Measurements from ENCODE around the gene CYP27A1. TPM values are rescaled to one million over a fixed set of nuclear protein-coding genes. Genes with fewer than 3 reads are reported as not detected.

The CYP27A1 gene
- total and polyA plus RNA-seq, 2 donors from 2014 or later: 18.5 to 43.3 TPM

DNA sequence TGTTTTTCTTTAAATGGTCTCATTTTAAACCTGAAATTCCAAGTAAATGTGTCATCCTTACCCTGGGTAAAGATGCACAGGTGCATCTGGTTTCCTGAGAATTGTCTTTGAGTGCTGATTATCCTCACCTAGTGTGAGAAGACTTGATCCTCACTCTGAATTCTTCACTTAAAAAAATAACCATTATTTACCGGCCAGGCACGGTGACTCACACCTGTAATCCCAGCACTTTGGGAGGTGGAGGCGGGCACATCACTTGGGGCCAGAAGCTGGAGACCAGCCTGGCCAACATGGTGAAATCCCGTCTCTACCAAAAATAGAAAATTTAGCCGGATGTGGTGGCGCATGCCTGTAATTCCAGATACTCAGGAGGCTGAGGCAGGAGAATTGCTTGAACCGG is 67.8 kb downstream of the CYP27A1 start:
- FAIRE-seq: no peak
- Histone ChIP-seq H3K4me3 (ENCODE audit: low read length in 3 of 3) (no peak overlapping the region), H3K9me3 (ENCODE audit: control insufficient read depth in 2 of 3, insufficient read depth in 1 of 3, low read length in 3 of 3) (no peaks in the 10 kb centered on the region), H3K27ac (ENCODE audit: low read depth in 2 of 2, low read length in 2 of 2) (no peak overlapping the region), H3K4me1 (ENCODE audit: control insufficient read depth in 2 of 3, insufficient read depth in 2 of 3, low read depth in 1 of 3, low read length in 3 of 3) (no peaks in the 10 kb centered on the region), H3K27me3 (ENCODE audit: control insufficient read depth, insufficient read depth, low read length) (peaks cover 9% of the 10 kb centered on the region), H3K9ac (ENCODE audit: low read length in 3 of 3) (no peak overlapping the region), H3K36me3 (ENCODE audit: control insufficient read depth in 2 of 3, insufficient read depth in 3 of 3, low read length in 3 of 3) (no peaks in the 10 kb centered on the region)
- TF ChIP-seq, protein P1, sequence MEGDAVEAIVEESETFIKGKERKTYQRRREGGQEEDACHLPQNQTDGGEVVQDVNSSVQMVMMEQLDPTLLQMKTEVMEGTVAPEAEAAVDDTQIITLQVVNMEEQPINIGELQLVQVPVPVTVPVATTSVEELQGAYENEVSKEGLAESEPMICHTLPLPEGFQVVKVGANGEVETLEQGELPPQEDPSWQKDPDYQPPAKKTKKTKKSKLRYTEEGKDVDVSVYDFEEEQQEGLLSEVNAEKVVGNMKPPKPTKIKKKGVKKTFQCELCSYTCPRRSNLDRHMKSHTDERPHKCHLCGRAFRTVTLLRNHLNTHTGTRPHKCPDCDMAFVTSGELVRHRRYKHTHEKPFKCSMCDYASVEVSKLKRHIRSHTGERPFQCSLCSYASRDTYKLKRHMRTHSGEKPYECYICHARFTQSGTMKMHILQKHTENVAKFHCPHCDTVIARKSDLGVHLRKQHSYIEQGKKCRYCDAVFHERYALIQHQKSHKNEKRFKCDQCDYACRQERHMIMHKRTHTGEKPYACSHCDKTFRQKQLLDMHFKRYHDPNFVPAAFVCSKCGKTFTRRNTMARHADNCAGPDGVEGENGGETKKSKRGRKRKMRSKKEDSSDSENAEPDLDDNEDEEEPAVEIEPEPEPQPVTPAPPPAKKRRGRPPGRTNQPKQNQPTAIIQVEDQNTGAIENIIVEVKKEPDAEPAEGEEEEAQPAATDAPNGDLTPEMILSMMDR (IDR thresholded peaks at IDR 0.05; ENCODE audit: borderline replicate concordance, extremely low read depth, insufficient read depth): no peak
- intact Hi-C loops (cut with DNase I): no loop called here
- DNase-seq: no peak

DNA sequence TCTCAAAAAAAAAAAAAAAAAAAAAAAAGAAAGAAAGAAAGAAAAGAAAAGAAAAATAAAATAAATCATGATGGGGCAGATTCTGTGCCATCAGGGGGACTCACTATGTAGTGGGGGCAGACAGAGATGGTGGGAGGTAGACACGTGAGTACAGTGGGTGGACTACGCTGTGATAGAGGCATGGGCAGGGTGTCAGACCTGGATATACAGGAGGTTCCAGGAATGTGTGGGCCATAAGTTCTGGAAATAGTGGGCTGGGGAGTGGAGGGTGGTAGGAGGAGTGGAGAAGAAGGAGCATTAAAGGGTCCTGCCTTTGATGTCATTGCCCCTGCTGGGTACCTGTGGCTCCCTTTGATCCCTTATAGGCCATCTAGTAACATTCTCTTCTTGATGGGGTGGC is 68.8 kb downstream of the CYP27A1 start:
- no peak overlapping the region for H3K27ac ChIP-seq (ENCODE audit: low read depth in 2 of 2, low read length in 2 of 2)
- intact Hi-C loops (cut with DNase I): no loop called here
- H3K27me3 ChIP-seq (ENCODE audit: control insufficient read depth, insufficient read depth, low read length): peaks cover 9% of the 10 kb centered on the region
- H3K4me1 ChIP-seq (ENCODE audit: control insufficient read depth in 2 of 3, insufficient read depth in 2 of 3, low read depth in 1 of 3, low read length in 3 of 3): no peaks in the 10 kb centered on the region
- no peaks in the 10 kb centered on the region for H3K36me3 ChIP-seq (ENCODE audit: control insufficient read depth in 2 of 3, insufficient read depth in 3 of 3, low read length in 3 of 3)
- TF ChIP-seq, protein P1 (IDR thresholded peaks at IDR 0.05; ENCODE audit: borderline replicate concordance, extremely low read depth, insufficient read depth): no peak
- H3K4me3 ChIP-seq (ENCODE audit: low read length in 3 of 3): no peak overlapping the region
- FAIRE-seq (no peak), DNase-seq (no peak)
- no peaks in the 10 kb centered on the region for H3K9me3 ChIP-seq (ENCODE audit: control insufficient read depth in 2 of 3, insufficient read depth in 1 of 3, low read length in 3 of 3)
- no peak overlapping the region for H3K9ac ChIP-seq (ENCODE audit: low read length in 3 of 3)

DNA sequence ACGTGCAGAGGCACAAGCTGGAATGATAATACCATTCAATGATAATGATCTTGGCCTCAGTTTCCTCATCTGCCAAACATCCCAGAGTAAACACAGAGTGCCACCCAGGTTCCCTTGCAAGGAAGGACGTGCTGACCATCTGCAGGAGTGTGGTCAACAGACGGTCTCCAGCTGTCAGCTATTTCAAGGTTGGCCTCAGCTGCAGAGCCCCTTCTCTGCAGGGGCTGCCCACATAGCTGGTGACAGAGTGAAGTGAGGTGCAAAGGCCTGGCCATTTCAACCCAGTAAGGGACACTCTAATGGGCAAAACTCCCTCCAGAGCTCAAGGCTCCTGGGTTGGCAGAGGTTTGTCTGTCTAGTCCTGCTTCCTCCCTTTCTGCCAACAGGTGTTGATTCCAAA is 69.3 kb downstream of the CYP27A1 start:
- no peaks in the 10 kb centered on the region for H3K36me3 ChIP-seq (ENCODE audit: control insufficient read depth in 2 of 3, insufficient read depth in 3 of 3, low read length in 3 of 3)
- TF ChIP-seq, protein P1 (IDR thresholded peaks at IDR 0.05; ENCODE audit: borderline replicate concordance, extremely low read depth, insufficient read depth): no peak
- intact Hi-C loops (cut with DNase I): no loop called here
- DNase-seq (no peak), FAIRE-seq (no peak)
- no peaks in the 10 kb centered on the region for H3K9me3 ChIP-seq (ENCODE audit: control insufficient read depth in 2 of 3, insufficient read depth in 1 of 3, low read length in 3 of 3)
- H3K4me1 ChIP-seq (ENCODE audit: control insufficient read depth in 2 of 3, insufficient read depth in 2 of 3, low read depth in 1 of 3, low read length in 3 of 3): no peaks in the 10 kb centered on the region
- no peak overlapping the region for H3K4me3 ChIP-seq (ENCODE audit: low read length in 3 of 3)
- H3K27ac ChIP-seq (ENCODE audit: low read depth in 2 of 2, low read length in 2 of 2): no peak overlapping the region
- no peak overlapping the region for H3K9ac ChIP-seq (ENCODE audit: low read length in 3 of 3)
- peaks cover 9% of the 10 kb centered on the region for H3K27me3 ChIP-seq (ENCODE audit: control insufficient read depth, insufficient read depth, low read length)
